KOPT-K1 (cell line): ENCODE results near the gene SIGMAR1.

Source experiments
- H3K27ac ChIP-seq: fragments of 200-600 bp; sonication (generic); 2 replicates; pipeline ENCODE4 v1.5.1; 2016; ENCODE audit warnings: antibody characterized with exemption, mild to moderate bottlenecking, low read depth, low read length; ENCODE audit not compliant: poor library complexity, severe bottlenecking
- H3K36me3 ChIP-seq: fragments of 200-600 bp; sonication (generic); 2 replicates; pipeline ENCODE4 v1.5.1; 2017; ENCODE audit warnings: antibody characterized with exemption, mild to moderate bottlenecking, low read length, moderate library complexity; ENCODE audit not compliant: insufficient read depth
- H3K9me3 ChIP-seq: fragments of 200-600 bp; sonication (generic); 2 replicates; pipeline ENCODE4 v1.5.1; 2017; ENCODE audit warnings: antibody characterized with exemption, low read length, mild to moderate bottlenecking; ENCODE audit not compliant: insufficient read depth, poor library complexity, severe bottlenecking

The SIGMAR1 gene

DNA sequence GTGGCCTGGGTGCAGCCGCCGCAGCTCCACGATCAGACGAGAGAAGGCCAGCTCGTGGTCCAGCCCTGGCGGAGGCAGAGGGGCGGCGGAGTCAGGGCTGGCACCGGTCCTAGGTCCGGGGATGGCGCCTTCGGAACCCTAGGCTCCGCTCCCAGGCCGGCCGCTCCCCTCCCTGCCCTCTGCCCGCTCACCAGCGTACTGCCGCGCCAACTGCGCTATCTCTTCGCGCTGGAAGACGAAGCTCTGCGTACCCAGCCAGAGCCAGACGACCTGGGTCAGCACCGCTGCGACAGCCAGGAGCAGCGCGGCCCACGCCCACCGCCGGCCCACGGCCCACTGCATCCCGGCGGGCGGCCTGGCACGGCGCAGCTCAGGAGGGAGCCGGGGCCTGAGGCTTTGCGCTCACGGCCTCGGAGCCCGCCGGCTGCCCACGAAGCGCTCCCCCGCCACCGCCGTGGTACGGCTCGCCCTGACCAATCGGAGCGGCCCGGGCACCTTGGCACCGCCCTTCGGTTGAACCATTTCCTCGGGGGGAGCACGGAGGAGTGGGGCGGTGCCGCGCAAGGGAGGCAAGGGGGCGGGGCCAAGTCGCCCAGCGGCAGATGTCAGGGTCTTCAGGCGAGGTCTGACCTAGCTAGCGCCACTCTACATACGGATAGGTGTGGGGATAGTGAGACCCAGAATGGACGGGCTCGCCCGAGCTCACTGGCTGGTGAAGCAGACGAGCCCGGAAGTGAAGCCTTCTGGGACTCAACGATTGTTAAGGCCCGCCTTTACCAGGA, at the start of gene SIGMAR1:
TSS of gene SIGMAR1 (minus strand) at position 432 of the 782 bp plus-strand sequence. CDS start at position 342, 90 bp downstream.
- H3K9me3 ChIP-seq: no peaks in the 10 kb centered on the region
- H3K36me3 ChIP-seq: peaks cover 19% of the 10 kb centered on the region
- H3K27ac ChIP-seq: peak within 1 kb of the TSS; percentile 84

DNA sequence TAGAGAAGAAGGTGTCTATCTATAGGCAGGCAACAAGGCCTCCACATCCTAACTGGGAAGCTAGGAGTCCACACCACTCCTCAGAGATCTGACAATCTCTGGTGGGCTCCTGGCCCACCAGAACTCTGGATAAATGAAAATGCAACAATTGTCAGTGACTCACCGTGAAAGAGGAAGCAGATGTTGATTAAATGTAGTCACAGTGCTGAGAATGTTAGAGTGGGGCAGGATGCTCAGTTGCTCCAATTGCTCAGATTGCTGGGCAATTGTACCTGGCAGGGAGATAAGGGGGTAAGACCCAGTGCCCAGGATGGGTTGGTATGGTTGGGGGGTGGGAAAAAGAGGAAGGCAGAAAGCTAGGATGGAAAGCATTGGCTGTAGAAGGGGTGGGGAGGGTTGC, 49.1 kb upstream of the SIGMAR1 start:
- no peaks in the 10 kb centered on the region for H3K36me3 ChIP-seq
- no peak overlapping the region for H3K27ac ChIP-seq
- H3K9me3 ChIP-seq: no peaks in the 10 kb centered on the region

DNA sequence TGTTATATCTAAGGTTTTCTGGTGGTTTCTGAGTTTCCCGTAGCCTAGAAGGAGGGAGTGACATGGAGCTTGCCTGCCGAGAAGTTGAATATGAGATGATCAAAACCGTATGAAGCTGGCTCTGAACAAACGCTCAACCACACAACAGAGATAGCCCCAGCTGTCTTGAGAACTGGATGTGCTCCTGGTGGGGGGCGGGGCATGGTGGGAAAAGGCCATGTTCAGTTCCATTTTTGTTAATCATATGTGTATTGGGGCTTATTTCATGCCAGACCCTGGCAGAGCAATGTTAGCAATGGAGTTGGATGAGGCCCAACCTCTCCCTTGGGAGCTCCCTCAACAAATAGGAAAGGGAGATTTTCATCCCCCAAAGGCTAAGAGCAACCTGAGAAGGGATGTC, 48.6 kb upstream of the SIGMAR1 start:
- Histone ChIP-seq H3K9me3 (no peaks in the 10 kb centered on the region), H3K27ac (no peak overlapping the region), H3K36me3 (no peaks in the 10 kb centered on the region)

DNA sequence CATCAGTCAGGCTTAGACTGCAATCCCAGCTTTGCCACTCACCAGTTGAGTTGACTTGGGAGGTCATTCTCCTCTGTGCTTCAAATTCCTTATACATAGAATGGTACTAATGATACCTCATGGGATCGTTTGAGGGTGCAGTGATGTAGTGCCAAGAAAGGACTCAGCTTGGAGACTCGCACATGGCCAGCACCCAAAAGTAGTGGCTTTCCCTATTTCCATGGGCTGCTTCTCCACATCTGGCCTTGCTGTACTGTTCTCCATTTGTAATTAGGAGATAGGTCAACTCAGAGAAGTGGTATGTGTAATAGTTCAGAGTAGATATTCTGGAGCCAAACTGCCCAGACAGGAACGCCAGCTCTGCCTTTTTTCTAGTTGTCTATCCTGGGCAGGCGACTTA, 48.0 kb upstream of the SIGMAR1 start:
- H3K9me3 ChIP-seq: no peaks in the 10 kb centered on the region
- H3K27ac ChIP-seq: no peak overlapping the region
- H3K36me3 ChIP-seq: no peaks in the 10 kb centered on the region

DNA sequence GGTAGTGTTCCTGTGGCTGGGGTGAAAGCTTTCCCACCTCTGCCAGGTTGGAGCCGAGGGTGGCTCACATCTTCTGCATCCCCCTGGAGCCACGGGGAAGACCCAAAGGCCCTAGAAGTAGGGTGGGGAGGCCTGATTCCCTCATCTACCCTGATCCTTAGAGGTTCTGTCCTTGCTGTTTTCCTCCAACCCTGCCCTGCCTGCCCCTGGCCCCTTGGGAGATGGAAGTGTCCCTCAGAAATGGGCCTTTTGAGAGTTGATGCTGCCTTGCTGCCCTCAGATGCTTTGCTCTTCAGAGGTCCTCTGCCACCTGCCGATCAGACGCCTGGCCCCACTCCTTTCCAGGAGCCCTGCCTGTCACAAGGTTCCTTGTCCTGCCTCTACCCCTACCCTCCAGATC, 47.2 kb upstream of the SIGMAR1 start:
- H3K9me3 ChIP-seq: no peaks in the 10 kb centered on the region
- no peaks in the 10 kb centered on the region for H3K36me3 ChIP-seq
- no peak overlapping the region for H3K27ac ChIP-seq

DNA sequence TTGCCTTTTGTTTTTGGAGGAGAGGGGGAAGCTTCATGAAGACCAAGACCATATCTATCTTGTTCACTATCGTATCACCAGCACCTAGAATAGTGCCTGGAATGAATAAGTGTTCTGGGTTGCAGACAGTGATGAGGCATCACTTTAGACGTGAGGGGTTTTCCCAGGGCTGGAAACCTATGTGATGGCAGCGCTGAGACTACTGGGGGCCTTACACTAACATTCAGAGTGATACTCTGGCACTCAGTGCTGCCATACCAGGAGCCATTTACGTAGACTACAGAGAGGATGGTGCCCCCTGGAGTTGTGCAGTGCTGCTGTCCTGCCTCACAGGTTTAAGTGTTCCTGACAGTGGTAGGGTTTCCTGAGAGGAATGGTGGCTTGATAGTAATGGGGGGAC, 46.6 kb upstream of the SIGMAR1 start:
- Histone ChIP-seq H3K27ac (no peak overlapping the region), H3K36me3 (no peaks in the 10 kb centered on the region), H3K9me3 (no peaks in the 10 kb centered on the region)

DNA sequence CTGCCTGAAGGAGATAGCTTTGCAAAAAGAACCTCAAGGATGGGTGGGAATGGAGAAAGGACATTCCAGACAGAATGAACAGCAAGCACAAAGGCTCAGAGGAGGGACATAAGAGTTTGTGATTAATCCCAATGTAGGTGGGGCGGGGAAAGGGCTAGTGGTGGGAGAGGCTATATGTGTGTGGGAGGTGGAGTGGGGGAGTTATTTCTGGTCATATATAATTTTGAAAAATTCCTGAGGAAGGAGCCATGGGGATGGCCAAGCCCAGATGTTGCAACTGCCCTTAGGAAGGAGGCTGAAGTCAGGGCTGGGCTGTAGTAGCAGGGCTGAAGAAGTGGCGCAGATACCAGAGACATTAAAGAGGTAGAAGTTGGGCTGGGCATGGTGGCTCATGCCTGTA, 38.3 kb upstream of the SIGMAR1 start:
- peaks cover 2% of the 10 kb centered on the region for H3K9me3 ChIP-seq
- H3K27ac ChIP-seq: no peak overlapping the region
- no peaks in the 10 kb centered on the region for H3K36me3 ChIP-seq

DNA sequence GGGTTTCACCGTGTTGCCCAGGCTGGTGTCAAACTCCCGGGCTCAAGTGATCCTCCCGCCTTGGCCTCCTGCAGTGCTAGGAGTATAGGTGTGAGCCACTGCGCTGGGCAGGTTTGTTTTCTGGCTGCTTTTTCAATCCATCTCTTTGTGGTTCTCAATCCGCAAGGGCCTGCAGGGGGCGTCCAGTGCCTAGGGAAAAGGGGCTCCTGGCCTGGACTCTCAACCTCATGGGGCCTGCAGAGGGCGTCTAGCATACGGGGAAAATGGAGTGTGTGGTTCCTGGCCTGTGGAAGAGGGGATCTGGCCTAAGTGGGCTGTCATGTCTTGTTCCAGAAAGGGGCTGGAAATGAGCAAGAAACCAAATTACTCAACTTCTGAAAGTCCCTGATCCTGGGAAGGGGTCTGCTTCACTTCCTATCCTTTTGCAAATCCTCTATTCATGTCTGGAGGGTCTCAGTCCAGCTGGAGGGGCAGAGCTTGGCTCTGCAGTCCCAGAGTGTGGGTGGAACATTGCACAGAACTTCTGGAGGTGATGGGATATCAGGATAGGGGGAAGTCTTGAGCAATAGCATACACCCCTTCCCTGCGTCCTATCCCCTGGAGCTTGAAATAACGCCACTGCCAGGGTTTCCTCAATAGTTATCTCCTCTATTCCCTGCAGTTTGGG, 37.6 kb upstream of the SIGMAR1 start:
- no peak overlapping the region for H3K27ac ChIP-seq
- no peaks in the 10 kb centered on the region for H3K36me3 ChIP-seq
- H3K9me3 ChIP-seq: peaks cover 9% of the 10 kb centered on the region

DNA sequence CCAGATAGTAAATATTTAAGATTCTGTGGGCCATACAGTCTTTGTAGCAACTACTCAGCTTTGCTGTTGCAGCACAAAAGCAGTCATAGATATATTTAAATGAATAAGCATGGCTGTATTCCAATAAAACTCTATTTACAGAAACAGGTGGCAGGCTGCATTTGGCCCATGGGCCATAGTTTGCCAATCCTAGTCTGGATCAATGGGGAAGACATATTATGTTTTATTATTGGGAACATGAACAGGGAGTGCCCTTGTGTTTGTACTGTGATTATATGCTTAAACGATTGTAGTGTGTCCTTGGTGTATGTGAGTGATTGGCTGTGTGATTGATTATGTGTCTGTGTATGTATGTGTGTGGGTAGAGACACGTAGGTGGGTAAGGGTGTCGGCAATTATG, 36.9 kb upstream of the SIGMAR1 start:
- Histone ChIP-seq H3K9me3 (peaks cover 16% of the 10 kb centered on the region), H3K27ac (no peak overlapping the region), H3K36me3 (no peaks in the 10 kb centered on the region)

DNA sequence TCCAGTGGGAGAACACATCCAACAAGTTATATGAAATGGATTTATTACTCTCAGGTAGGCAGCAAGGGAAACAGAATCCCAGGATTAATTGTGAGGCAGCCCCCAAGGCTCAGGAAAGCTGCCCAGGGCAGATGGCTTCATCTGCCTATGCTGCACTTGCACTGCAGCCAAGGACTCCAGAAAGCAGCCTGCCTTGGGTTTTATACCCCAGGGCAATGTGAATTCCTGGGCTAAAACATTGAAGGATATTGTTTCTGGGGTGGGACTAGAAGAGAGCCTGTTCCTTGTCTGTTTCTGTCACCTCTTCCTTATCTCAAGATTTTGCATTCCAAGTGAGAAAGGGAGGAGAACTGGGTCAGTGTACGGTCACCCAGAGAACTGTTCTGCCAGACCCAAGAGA, 33.7 kb upstream of the SIGMAR1 start:
- H3K36me3 ChIP-seq: no peaks in the 10 kb centered on the region
- no peak overlapping the region for H3K27ac ChIP-seq
- peaks cover 20% of the 10 kb centered on the region for H3K9me3 ChIP-seq

DNA sequence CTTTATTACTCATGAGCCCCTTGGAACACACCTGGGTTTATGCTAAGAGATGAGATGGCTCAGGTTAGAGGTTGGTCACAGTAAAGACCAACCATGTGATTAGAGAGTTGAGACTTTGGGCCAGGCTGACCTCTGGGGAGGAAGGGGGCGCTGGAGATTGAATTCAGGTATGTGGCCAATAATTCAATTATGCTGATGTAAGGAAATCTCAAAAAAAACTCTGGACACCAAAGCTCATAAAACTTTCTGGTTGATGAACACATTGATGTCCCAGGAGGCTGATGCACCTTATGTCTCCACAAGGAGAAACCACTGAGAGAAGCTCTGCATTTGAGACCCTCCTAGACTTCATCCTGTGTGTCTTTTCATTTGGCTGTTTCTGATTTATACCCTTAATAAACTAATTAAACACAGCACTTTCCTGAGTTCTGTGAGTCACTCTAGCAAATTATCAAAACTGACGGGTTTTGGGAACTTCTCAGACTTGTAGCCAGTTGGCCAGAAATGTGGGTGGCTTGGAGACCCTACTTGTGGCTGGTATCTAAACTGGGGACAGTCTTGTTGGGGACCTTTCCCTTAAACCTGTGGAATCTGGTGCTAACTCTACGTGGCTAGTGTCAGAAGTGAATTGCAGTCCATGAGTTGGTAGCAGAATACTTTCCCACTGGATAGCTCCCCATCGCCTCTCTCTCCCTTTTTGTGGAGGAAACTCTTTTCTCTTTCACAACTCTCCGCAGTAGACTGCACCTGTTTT, 32.4 kb upstream of the SIGMAR1 start:
- no peaks in the 10 kb centered on the region for H3K36me3 ChIP-seq
- peaks cover 20% of the 10 kb centered on the region for H3K9me3 ChIP-seq
- H3K27ac ChIP-seq: no peak overlapping the region

DNA sequence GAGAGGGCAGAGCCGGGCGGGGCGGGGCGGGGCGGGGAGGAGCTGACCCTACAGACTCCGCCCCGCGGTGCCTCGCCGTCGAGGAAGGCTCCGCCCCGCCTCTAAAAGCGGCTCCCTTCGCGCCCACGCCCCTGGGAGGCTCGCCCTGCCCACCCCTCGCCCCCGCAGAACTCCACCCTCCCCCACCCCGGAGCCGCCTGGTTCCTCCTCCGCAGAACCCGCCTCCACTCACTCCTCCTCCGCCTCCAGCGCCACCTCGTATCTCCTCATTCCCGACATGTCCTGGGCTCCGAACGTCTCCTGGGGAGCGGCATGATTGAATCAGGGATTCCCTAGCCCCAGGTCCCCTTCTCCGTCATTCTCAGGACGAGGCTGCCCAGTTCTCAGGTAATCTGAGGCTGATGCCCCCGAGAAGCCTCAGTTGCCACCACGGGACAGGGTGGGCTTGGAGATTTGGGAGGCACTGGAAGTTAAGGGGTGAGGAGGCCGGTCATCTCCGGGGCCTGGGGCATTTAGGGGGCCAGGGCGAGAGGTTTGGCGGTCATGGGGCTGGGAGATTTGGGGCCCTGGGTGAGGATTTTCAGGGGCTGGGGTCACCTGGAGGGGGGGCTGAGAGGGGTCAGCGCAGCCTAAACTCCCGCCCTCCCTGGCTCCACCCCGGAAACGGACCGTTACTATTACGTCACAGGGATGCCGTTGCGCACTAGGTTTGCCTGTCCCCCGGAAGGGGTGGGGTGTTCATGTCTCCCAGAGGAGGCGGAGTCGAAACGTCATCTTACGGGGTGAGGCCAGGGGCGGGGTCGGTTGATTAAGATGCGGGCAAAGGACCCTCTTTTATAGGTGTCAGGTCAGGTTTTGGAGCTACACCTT, 28.0 kb upstream of the SIGMAR1 start:
- H3K27ac ChIP-seq: peak overlapping the region; percentile 70
- no peaks in the 10 kb centered on the region for H3K36me3 ChIP-seq
- peaks cover 16% of the 10 kb centered on the region for H3K9me3 ChIP-seq

DNA sequence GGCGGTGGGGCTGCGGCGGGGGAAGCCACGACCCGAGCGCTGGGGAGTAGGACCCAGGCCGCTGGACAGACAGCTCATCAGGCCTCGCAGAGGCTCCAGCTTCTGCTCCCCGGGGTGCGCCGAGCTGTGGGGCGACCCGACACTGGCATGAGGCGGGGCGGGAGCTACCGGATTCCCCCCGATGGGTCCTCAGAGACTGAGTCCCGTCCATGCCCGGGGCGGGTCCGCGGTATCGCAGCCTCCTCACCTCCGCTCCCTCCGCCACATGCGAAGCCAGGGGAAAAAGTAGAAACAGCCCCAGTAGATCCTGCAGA, 27.4 kb upstream of the SIGMAR1 start:
- peaks cover 10% of the 10 kb centered on the region for H3K9me3 ChIP-seq
- no peaks in the 10 kb centered on the region for H3K36me3 ChIP-seq
- H3K27ac ChIP-seq: peak overlapping the region; percentile 26

DNA sequence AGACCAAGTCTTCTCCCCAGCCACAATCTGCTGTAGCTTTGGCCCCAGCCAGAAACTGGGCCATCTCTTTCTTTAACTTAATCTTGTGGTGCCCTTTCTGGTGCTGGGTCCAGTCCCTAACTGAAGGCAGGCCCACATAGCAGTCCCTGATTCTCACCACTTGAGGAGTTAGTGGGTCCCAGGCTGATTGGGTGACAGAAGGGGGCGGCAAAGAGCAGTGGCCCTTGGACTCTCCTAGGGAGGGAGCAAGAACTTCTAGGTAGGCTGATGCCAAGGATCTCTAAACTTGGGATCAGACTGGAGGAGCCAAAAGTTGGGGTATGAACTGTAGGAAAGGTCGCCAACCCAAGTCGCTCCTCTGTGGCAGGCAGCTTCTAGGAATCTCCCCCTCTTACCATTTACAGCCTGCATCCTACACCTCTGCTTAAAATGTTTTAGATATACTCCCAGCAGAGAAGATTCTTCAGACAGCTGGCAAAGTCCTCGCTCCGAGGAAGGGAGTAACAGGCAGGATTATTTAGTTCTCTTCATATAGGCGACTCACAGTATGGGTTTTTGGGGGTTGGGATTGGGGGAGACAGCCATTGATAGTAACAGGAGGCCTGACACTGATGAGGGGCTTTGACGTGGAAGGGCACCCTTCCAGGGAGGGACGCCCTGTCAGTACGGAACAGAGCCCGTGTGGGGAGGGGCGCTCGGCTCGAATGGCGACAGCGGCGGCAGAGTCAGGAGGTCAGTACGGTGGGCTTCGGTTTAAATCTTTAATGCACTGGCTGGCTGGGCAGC, 26.9 kb upstream of the SIGMAR1 start:
- Histone ChIP-seq H3K9me3 (peaks cover 4% of the 10 kb centered on the region), H3K36me3 (no peaks in the 10 kb centered on the region), H3K27ac (peak overlapping the region; percentile 26)
